DMS153 (cell line): ENCODE data around the gene RNF130.

ENCODE experiments used
- DNase-seq: peaks from one replicate; lab custom pipeline; 2025; lab: John Stamatoyannopoulos, UW

The RNF130 gene

GRCh38 chr5:180071531-180072255 lies at the start of gene RNF130:
Gene RNF130 (minus strand): TSS chr5:180071759. CDS start chr5:180071702, 57 bp downstream.
- DNase-seq: peak; percentile 65

- DNase-seq: no peak
Measured at GRCh38 chr5:180120237-180121101, 48.9 kb upstream of the RNF130 start.

- DNase-seq: no peak
Measured at GRCh38 chr5:180119903-180120236, 48.3 kb upstream of the RNF130 start.

- DNase-seq: no peak
Measured at GRCh38 chr5:180119031-180119902, 47.7 kb upstream of the RNF130 start.

- DNase-seq: no peak
Measured at GRCh38 chr5:180118391-180118791, 46.8 kb upstream of the RNF130 start.

- no peak for DNase-seq
Measured at GRCh38 chr5:180117000-180117725, 45.6 kb upstream of the RNF130 start.

GRCh38 chr5:180116077-180116999 lies 44.8 kb upstream of the RNF130 start:
- DNase-seq: no peak

- no peak for DNase-seq
Measured at GRCh38 chr5:180115326-180116076, 43.9 kb upstream of the RNF130 start.

GRCh38 chr5:180114304-180115003 lies 42.9 kb upstream of the RNF130 start:
- no peak for DNase-seq

- no peak for DNase-seq
Measured at GRCh38 chr5:180113660-180114303, 42.2 kb upstream of the RNF130 start.

- DNase-seq: no peak
Measured at GRCh38 chr5:180112181-180112861, 40.8 kb upstream of the RNF130 start.

- no peak for DNase-seq
Measured at GRCh38 chr5:180111273-180112002, 39.9 kb upstream of the RNF130 start.

- no peak for DNase-seq
Measured at GRCh38 chr5:180109920-180110319, 38.4 kb upstream of the RNF130 start.

GRCh38 chr5:180107005-180107404 lies 35.4 kb upstream of the RNF130 start:
- no peak for DNase-seq

- DNase-seq: no peak
Measured at GRCh38 chr5:180105827-180106312, 34.3 kb upstream of the RNF130 start.

GRCh38 chr5:180104168-180104530 lies 32.6 kb upstream of the RNF130 start:
- no peak for DNase-seq

- no peak for DNase-seq
Measured at GRCh38 chr5:180103487-180104167, 32.1 kb upstream of the RNF130 start.
